SK-N-MC (cell line): ENCODE measurements around the gene BEGAIN.

Experiments used
- DNase-seq: peaks from one replicate; pipeline ENCODE4 v3.0.0-alpha.2; 2011; ENCODE audit warnings: low read depth, low spot score
- H3K27ac ChIP-seq: fragments of 200-600 bp; sonication (generic); 2 replicates; pipeline ENCODE4 v1.5.1; 2016; ENCODE audit warnings: mixed run types
- H3K36me3 ChIP-seq: fragments of 200-600 bp; sonication (generic); 2 replicates; pipeline ENCODE4 v1.6.1; 2017; ENCODE audit warnings: antibody characterized with exemption, low read length, mixed read lengths; ENCODE audit not compliant: insufficient read depth
- H3K4me3 ChIP-seq: fragments of 200-600 bp; sonication (generic); 2 replicates; pipeline ENCODE4 v1.5.1; 2016
- H3K9ac ChIP-seq: fragments of 200-600 bp; sonication (generic); 2 replicates; pipeline ENCODE4 v1.8.0; 2017; ENCODE audit warnings: mixed run types, mixed read lengths; ENCODE audit not compliant: insufficient read length
- H3K9me3 ChIP-seq: fragments of 200-600 bp; sonication (generic); 2 replicates; pipeline ENCODE4 v1.6.1; 2017; ENCODE audit warnings: low read depth, mild to moderate bottlenecking, antibody characterized with exemption, low read length, moderate library complexity, mixed read lengths
- EZH2 ChIP-seq: fragments of 200-600 bp; sonication (generic); IDR thresholded peaks from one replicate; pipeline ENCODE4 v1.6.1; 2017; ENCODE audit warnings: antibody characterized with exemption
- FOXP2 ChIP-seq: optimal IDR thresholded peaks from 2 replicates; pipeline ENCODE3; 2011; ENCODE audit warnings: mild to moderate bottlenecking, moderate library complexity; ENCODE audit not compliant: insufficient read depth; ENCODE audit errors: extremely low read length, control extremely low read depth
- POLR2AphosphoS5 ChIP-seq: IDR thresholded peaks from 2 replicates; pipeline ENCODE4 v1.6.1; 2012; ENCODE audit warnings: mild to moderate bottlenecking, low read depth, low read length, borderline replicate concordance

BEGAIN gene

DNA sequence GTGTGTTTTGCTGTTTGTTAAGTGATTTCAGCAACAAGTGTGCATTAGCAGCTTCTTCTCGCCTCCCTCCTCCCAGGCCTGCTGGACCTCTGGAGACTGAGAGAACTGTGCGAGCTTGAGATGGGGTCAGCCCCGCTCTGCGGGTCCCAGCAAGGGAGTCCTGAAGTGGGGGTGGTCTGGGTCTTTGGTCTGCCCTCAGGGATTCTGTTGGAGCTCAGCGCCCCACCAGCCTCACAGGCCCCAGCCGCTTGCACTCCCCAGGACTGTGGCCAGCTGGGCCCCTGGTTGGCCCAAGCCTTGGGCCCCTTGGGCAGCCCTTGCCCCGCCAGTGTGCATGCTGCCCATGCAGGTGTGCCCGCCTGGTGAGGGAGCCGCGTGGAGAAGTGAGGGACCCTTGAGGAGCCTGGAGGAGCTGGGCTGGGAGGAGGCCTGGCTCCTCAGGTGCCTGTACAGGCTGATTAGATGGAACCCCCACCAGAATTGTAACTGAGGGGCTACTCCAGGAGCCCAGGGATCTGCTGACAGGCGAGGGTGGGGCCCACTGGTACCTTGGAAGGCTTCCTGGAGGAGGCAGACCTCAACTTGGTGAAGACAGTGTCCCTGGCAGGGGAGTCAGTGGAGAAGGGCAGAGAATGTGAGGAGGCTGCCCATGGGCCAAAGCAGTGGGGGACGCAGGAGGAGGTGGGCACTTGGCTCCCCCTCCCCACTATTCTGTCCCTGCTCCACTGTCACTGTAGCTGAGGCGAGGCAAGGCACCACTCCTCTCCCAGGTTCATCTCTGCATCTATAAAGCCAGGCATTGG lies 56.7 kb downstream of the BEGAIN start:
- Histone ChIP-seq H3K9ac (no peak overlapping the region), H3K36me3 (no peaks in the 10 kb centered on the region), H3K4me3 (no peak overlapping the region), H3K27ac (no peak overlapping the region), H3K9me3 (no peaks in the 10 kb centered on the region)
- TF ChIP-seq POLR2AphosphoS5: no peak
- no peak for TF ChIP-seq FOXP2
- no peak for TF ChIP-seq EZH2
- no peak for DNase-seq

DNA sequence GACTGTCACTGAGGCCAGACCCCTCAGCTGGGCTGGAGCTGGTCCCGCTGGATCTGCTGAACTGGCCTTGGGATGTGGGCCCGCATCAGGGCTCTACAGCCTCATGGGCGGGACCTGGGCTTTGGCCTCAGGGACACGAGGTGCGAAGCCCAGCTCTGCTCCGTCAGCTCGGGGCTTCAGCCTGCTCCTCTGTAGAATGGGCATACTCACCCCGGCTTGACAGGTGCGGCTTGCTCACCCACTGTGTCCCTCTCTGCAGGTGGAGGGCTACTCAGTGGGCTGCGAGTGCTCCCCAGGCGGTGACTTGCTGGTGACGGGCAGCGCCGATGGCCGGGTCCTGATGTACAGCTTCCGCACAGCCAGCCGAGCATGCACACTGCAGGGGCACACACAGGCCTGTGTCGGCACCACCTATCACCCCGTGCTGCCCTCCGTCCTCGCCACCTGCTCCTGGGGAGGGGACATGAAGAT lies 57.6 kb downstream of the BEGAIN start:
- no peak for DNase-seq
- H3K9ac ChIP-seq: no peak overlapping the region
- TF ChIP-seq EZH2 (no peak), POLR2AphosphoS5 (no peak), FOXP2 (no peak)
- no peaks in the 10 kb centered on the region for H3K9me3 ChIP-seq
- H3K27ac ChIP-seq: no peak overlapping the region
- H3K36me3 ChIP-seq: no peaks in the 10 kb centered on the region
- H3K4me3 ChIP-seq: no peak overlapping the region

DNA sequence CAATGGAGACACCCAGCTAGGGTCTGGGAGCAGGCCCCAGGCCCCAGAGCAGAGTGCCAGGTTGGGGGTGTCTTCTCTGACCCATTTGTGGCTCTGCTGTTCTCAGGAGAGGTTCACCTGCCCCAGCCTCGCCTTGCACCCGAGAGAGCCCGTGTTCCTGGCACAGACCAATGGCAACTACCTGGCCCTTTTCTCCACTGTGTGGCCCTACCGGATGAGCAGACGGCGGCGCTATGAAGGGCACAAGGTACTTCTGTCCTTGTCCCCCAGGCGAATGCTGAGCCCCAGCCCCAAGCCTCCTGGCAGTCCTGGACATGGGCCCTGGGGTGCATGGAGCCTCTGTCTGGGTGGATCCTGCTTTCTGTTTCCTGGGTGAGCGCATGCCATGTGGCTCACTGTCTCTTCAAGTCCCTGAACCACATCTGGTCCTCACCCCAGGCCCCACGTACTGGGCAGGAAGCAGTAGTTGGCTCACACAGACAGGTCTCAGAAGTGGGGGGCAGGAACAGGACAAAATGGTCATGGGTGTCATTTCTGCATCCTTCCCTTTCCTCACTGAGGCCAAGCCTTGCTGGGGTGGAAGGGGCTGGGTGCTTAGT lies 58.2 kb downstream of the BEGAIN start:
- no peak overlapping the region for H3K9ac ChIP-seq
- H3K4me3 ChIP-seq: no peak overlapping the region
- no peaks in the 10 kb centered on the region for H3K9me3 ChIP-seq
- no peak for TF ChIP-seq FOXP2
- no peak for TF ChIP-seq EZH2
- TF ChIP-seq POLR2AphosphoS5: no peak
- H3K27ac ChIP-seq: no peak overlapping the region
- DNase-seq: no peak
- no peaks in the 10 kb centered on the region for H3K36me3 ChIP-seq

DNA sequence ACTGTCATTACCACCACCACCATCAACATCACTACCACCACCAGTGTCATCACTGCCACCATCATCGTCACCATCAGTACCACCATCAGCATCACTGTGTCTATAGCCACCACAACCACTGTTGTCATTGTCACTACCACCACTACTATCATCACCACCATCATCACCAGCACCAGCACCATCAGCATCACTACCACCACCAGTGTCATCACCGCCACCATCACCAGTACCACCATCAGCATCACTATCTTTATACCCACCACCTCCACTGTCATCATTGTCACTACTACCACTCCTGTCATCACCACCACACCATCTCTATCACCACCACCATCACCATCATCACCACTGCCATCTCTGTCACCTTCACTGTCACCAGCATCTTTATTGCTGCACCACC lies 60.6 kb downstream of the BEGAIN start:
- Histone ChIP-seq H3K4me3 (no peak overlapping the region), H3K9me3 (no peaks in the 10 kb centered on the region), H3K27ac (no peak overlapping the region), H3K36me3 (no peaks in the 10 kb centered on the region), H3K9ac (no peak overlapping the region)
- TF ChIP-seq POLR2AphosphoS5 (no peak), FOXP2 (no peak), EZH2 (no peak)
- no peak for DNase-seq

DNA sequence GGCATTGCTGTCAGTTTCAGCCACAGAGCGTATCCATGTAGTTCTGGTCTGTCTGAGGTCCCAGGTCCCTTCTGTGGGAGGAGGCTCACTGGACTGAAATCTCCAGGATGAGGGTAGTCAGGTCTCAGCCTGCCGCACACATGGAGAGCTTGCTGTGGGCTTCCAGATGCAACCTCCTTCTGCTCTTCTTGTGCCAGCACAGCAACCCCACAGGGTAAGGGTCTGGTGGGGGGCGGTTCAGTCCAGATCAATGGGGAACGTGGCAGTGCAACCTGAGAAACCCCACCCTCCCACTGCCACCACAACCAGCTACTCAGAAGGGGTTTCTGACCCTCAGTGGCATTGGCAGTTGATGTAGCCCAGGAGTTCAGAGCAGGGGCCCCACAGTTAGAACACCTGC lies 61.2 kb downstream of the BEGAIN start:
- no peak for DNase-seq
- H3K4me3 ChIP-seq: no peak overlapping the region

DNA sequence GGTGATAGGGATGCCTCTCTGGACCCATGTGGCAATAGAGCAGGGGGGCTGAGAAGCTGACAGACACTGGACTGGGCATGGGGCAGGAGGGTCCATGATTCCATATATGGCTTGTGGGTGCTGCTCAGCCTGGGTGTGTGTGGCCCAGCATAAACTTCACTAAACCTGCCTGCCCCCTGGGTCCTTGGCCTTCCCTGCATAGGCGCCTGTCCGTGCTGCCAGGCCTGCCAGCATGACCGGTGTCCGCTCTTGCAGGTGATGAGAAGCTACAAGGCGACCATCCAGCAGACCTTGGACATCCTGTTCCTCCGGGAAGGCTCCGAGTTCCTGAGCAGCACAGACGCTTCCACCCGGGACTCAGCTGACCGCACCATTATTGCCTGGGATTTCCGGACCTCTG lies 61.6 kb downstream of the BEGAIN start:
- H3K4me3 ChIP-seq: no peak overlapping the region
- DNase-seq: no peak
- H3K27ac ChIP-seq: no peak overlapping the region
- TF ChIP-seq POLR2AphosphoS5 (no peak), EZH2 (no peak), FOXP2 (no peak)
- no peaks in the 10 kb centered on the region for H3K9me3 ChIP-seq
- no peak overlapping the region for H3K9ac ChIP-seq
- no peaks in the 10 kb centered on the region for H3K36me3 ChIP-seq

More for the DNA sequence above, 61.2 kb downstream of the BEGAIN start:
- Histone ChIP-seq H3K27ac (no peak overlapping the region), H3K9ac (no peak overlapping the region), H3K36me3 (no peaks in the 10 kb centered on the region), H3K9me3 (no peaks in the 10 kb centered on the region)
- TF ChIP-seq POLR2AphosphoS5 (no peak), FOXP2 (no peak), EZH2 (no peak)

DNA sequence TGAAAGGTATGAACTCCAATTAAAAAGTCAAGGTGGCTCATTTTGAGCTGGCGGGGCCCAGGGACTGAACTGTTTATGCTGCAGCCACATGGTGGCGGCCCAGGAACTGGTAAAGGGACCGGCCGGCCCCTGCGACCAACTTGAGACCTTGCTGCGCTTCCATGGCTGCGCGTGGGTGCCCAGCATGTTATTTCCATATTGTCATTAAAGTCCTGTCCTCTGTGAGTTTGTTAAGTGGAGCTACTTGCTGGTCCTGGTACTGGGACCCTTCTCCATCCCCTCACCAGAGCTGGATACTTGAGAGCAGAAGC lies 62.3 kb downstream of the BEGAIN start:
- Histone ChIP-seq H3K9ac (no peak overlapping the region), H3K36me3 (no peaks in the 10 kb centered on the region), H3K27ac (no peak overlapping the region), H3K4me3 (no peak overlapping the region), H3K9me3 (no peaks in the 10 kb centered on the region)
- DNase-seq: no peak
- no peak for TF ChIP-seq FOXP2

DNA sequence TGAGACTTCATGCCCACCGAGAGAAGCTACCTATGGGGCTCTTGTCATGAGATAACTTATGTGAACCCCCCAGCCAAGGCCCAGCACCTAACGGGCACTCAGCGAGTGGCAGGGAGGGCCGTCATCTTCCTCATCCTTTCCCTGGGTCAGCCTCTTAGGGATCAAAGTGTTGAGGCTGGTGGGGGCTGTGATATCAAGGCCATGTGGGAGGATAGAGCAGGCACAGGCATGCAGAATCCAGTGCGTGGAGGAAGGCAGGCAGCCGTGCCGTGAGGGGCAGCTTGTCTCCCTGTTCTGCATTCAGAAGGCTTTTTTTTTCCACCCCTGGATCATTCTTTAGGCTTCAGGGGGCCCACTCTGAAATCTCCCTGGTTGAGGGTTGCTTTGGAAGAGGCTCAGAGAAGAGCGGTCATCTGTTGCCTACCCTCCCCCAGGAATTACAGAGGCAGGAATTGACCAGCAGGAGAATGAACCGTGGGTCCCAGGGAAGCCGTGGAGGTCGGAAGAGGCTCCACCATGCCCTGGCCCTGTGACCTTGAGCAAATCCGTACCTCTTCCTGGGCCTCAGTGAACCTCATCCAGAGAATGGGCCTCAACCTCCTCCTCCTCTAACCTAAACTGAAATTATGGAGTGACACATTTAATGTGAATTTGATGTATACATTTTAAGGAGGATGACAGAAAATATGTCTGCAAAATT lies 62.8 kb downstream of the BEGAIN start:
- no peaks in the 10 kb centered on the region for H3K9me3 ChIP-seq
- no peak overlapping the region for H3K9ac ChIP-seq
- TF ChIP-seq EZH2: no peak
- TF ChIP-seq FOXP2: no peak
- no peak for TF ChIP-seq POLR2AphosphoS5
- no peak overlapping the region for H3K4me3 ChIP-seq
- no peaks in the 10 kb centered on the region for H3K36me3 ChIP-seq
- no peak overlapping the region for H3K27ac ChIP-seq
- DNase-seq: no peak
